GM12878 (cell line): ENCODE data around the gene DSTYK. TPM values are rescaled to one million over a fixed set of nuclear protein-coding genes. Genes with fewer than 3 reads are reported as not detected.

ENCODE experiments used
- BRCA1 ChIP-seq: IDR thresholded peaks from 2 replicates; pipeline ENCODE4 v1.6.1; 2011; ENCODE audit warnings: low read depth, low read length, improper control_type of control experiment
- CBX3 ChIP-seq: fragments of 200-600 bp; sonication (generic); IDR thresholded peaks from 2 replicates; pipeline ENCODE4 v1.6.1; 2016; ENCODE audit warnings: low read depth, borderline replicate concordance
- CREB1 ChIP-seq: IDR thresholded peaks from 2 replicates; pipeline ENCODE4 v1.6.1; 2012; ENCODE audit warnings: low read depth, mild to moderate bottlenecking, inconsistent platforms
- KDM1A ChIP-seq: fragments of 200-600 bp; sonication (generic); IDR thresholded peaks from 2 replicates; pipeline ENCODE4 v1.6.1; 2016; ENCODE audit warnings: borderline replicate concordance
- MTA3 ChIP-seq: IDR thresholded peaks from 2 replicates; pipeline ENCODE4 v1.6.1; 2012; ENCODE audit warnings: low read length, inconsistent platforms, borderline replicate concordance
- POLR2AphosphoS2 ChIP-seq: IDR thresholded peaks from 2 replicates; pipeline ENCODE4 v1.6.1; 2011; ENCODE audit warnings: low read depth, mild to moderate bottlenecking, low read length, improper control_type of control experiment, moderate library complexity
- RAD21 ChIP-seq: IDR thresholded peaks from 2 replicates; pipeline ENCODE4 v1.6.1; 2011; ENCODE audit warnings: mild to moderate bottlenecking, low read depth, low read length, moderate library complexity; ENCODE audit not compliant: insufficient read depth
- TAF1 ChIP-seq: IDR thresholded peaks from 2 replicates; pipeline ENCODE4 v1.6.1; 2011; ENCODE audit warnings: mild to moderate bottlenecking, low read depth, low read length, borderline replicate concordance
- ZNF622 ChIP-seq: fragments of 450-650 bp; IDR thresholded peaks from 2 replicates; pipeline ENCODE4 v1.6.1; 2017; ENCODE audit warnings: mild to moderate bottlenecking, inconsistent platforms
- polyA plus RNA-seq, 11 experiments: library from polyadenylated mRNA; depleted of rRNA in 4 of 11; unstranded in 6 of 11; stranded (reverse) in 5 of 11; fragments of >200 nt; fragmentation: Nextera tagmentation in 4 of 11; fragmentation: Illumina TruSeq in 1 of 11; extraction: Ambion mirVana in 4 of 11; extraction: Trizol in 1 of 11; gene quantifications; 1 replicate in 1 of 11; 2 replicates in 10 of 11; pipeline versions ENCODE4 v1.2.1 to v1.2.3, GENCODE V29; 2011 to 2016; ENCODE audit warnings: inconsistent platforms in 2 of 11, missing spikeins in 2 of 11, low read depth in 1 of 11
- total RNA-seq, 4 experiments: library from RNA; depleted of rRNA in 3 of 4; stranded (reverse); fragments of >200 nt in 3 of 4; fragmentation: Illumina TruSeq in 1 of 4; extraction: Trizol in 1 of 4; gene quantifications; 2 replicates each; pipeline versions ENCODE4 v1.2.1 to v1.2.3, GENCODE V29; 2013 to 2021
- TF ChIP-seq, protein P1 (sequence below): fragments of 450-650 bp; IDR thresholded peaks from 2 replicates; pipeline ENCODE4 v1.6.1; 2018; ENCODE audit warnings: borderline replicate concordance, mild to moderate bottlenecking; ENCODE audit not compliant: partially characterized antibody
- TF ChIP-seq, protein P2 (sequence below): fragments of 450-650 bp; IDR thresholded peaks from 2 replicates; pipeline ENCODE4 v1.6.1; 2017; ENCODE audit warnings: borderline replicate concordance
- TF ChIP-seq, protein P3 (sequence below): fragments of 450-650 bp; IDR thresholded peaks from 2 replicates; pipeline ENCODE4 v1.6.1; 2017; ENCODE audit warnings: antibody characterized with exemption, mild to moderate bottlenecking, moderate library complexity
- TF ChIP-seq, protein P4 (sequence below): fragments of 450-650 bp; formaldehyde crosslinking; IDR thresholded peaks from 2 replicates; pipeline ENCODE4 v1.4.0; 2020; ENCODE audit warnings: mild to moderate bottlenecking, moderate library complexity
- TF ChIP-seq, protein P5 (sequence below): IDR thresholded peaks from 2 replicates; pipeline ENCODE4 v1.6.1; 2011; ENCODE audit warnings: low read depth, low read length, improper control_type of control experiment, borderline replicate concordance
- TF ChIP-seq, protein P6 (sequence below): IDR thresholded peaks from 2 replicates; pipeline ENCODE4 v1.6.1; 2011; ENCODE audit warnings: low read depth, mild to moderate bottlenecking, low read length, moderate library complexity, borderline replicate concordance; ENCODE audit errors: extremely low read depth
- TF ChIP-seq, protein P7 (sequence below): IDR thresholded peaks from 2 replicates; pipeline ENCODE4 v1.6.1; 2012; ENCODE audit warnings: low read depth, low read length, improper control_type of control experiment

DSTYK gene
- total and polyA plus RNA-seq, 10 of the 15 experiments (the other 5 are each of a cell fraction or from before 2014, with no cell fraction given): 2.7 to 5.5 (median 3.6) TPM

DNA sequence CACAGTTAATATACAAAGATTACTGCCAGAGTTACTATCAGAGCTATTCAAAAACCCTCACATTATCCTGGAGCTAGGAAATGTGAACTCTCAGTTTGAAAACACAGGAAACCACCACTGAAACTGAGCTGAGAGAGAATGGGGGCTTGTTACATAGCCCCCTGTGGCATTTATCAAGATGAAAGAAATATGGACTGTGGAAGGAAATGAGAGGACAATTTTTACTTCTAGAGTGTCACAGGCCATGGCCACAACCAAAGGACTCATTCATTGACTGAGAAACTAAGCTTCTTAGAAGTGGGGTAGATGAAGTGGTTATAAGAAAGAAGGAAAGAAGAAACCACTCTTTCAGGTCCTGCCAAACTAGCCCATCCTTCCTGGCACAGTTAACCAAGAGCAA lies 25.3 kb downstream of the DSTYK start (continued):
- TF ChIP-seq, protein P1, sequence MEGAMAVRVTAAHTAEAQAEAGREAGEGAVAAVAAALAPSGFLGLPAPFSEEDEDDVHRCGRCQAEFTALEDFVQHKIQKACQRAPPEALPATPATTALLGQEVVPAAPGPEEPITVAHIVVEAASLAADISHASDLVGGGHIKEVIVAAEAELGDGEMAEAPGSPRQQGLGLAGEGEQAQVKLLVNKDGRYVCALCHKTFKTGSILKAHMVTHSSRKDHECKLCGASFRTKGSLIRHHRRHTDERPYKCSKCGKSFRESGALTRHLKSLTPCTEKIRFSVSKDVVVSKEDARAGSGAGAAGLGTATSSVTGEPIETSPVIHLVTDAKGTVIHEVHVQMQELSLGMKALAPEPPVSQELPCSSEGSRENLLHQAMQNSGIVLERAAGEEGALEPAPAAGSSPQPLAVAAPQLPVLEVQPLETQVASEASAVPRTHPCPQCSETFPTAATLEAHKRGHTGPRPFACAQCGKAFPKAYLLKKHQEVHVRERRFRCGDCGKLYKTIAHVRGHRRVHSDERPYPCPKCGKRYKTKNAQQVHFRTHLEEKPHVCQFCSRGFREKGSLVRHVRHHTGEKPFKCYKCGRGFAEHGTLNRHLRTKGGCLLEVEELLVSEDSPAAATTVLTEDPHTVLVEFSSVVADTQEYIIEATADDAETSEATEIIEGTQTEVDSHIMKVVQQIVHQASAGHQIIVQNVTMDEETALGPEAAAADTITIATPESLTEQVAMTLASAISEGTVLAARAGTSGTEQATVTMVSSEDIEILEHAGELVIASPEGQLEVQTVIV: no peak
- no peak for TF ChIP-seq CBX3
- TF ChIP-seq, protein P2, sequence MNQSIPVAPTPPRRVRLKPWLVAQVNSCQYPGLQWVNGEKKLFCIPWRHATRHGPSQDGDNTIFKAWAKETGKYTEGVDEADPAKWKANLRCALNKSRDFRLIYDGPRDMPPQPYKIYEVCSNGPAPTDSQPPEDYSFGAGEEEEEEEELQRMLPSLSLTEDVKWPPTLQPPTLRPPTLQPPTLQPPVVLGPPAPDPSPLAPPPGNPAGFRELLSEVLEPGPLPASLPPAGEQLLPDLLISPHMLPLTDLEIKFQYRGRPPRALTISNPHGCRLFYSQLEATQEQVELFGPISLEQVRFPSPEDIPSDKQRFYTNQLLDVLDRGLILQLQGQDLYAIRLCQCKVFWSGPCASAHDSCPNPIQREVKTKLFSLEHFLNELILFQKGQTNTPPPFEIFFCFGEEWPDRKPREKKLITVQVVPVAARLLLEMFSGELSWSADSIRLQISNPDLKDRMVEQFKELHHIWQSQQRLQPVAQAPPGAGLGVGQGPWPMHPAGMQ: no peak
- peak; percentile 26; the same call in 1 of the 2 replicates for TF ChIP-seq CREB1
- TF ChIP-seq, protein P3, sequence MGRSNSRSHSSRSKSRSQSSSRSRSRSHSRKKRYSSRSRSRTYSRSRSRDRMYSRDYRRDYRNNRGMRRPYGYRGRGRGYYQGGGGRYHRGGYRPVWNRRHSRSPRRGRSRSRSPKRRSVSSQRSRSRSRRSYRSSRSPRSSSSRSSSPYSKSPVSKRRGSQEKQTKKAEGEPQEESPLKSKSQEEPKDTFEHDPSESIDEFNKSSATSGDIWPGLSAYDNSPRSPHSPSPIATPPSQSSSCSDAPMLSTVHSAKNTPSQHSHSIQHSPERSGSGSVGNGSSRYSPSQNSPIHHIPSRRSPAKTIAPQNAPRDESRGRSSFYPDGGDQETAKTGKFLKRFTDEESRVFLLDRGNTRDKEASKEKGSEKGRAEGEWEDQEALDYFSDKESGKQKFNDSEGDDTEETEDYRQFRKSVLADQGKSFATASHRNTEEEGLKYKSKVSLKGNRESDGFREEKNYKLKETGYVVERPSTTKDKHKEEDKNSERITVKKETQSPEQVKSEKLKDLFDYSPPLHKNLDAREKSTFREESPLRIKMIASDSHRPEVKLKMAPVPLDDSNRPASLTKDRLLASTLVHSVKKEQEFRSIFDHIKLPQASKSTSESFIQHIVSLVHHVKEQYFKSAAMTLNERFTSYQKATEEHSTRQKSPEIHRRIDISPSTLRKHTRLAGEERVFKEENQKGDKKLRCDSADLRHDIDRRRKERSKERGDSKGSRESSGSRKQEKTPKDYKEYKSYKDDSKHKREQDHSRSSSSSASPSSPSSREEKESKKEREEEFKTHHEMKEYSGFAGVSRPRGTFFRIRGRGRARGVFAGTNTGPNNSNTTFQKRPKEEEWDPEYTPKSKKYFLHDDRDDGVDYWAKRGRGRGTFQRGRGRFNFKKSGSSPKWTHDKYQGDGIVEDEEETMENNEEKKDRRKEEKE: no peak
- TF ChIP-seq ZNF622: no peak
- TF ChIP-seq, protein P4, sequence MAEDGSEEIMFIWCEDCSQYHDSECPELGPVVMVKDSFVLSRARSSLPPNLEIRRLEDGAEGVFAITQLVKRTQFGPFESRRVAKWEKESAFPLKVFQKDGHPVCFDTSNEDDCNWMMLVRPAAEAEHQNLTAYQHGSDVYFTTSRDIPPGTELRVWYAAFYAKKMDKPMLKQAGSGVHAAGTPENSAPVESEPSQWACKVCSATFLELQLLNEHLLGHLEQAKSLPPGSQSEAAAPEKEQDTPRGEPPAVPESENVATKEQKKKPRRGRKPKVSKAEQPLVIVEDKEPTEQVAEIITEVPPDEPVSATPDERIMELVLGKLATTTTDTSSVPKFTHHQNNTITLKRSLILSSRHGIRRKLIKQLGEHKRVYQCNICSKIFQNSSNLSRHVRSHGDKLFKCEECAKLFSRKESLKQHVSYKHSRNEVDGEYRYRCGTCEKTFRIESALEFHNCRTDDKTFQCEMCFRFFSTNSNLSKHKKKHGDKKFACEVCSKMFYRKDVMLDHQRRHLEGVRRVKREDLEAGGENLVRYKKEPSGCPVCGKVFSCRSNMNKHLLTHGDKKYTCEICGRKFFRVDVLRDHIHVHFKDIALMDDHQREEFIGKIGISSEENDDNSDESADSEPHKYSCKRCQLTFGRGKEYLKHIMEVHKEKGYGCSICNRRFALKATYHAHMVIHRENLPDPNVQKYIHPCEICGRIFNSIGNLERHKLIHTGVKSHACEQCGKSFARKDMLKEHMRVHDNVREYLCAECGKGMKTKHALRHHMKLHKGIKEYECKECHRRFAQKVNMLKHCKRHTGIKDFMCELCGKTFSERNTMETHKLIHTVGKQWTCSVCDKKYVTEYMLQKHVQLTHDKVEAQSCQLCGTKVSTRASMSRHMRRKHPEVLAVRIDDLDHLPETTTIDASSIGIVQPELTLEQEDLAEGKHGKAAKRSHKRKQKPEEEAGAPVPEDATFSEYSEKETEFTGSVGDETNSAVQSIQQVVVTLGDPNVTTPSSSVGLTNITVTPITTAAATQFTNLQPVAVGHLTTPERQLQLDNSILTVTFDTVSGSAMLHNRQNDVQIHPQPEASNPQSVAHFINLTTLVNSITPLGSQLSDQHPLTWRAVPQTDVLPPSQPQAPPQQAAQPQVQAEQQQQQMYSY (CRISPR knock-in tag): no peak
- no peak for TF ChIP-seq BRCA1
- 0 out of 2 replicates have a peak, but pooled peaks have one; percentile 30 for TF ChIP-seq MTA3
- TF ChIP-seq, protein P5, sequence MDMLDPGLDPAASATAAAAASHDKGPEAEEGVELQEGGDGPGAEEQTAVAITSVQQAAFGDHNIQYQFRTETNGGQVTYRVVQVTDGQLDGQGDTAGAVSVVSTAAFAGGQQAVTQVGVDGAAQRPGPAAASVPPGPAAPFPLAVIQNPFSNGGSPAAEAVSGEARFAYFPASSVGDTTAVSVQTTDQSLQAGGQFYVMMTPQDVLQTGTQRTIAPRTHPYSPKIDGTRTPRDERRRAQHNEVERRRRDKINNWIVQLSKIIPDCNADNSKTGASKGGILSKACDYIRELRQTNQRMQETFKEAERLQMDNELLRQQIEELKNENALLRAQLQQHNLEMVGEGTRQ: no peak
- no peak for TF ChIP-seq TAF1
- no peak for TF ChIP-seq KDM1A
- TF ChIP-seq RAD21: no peak
- TF ChIP-seq, protein P6, sequence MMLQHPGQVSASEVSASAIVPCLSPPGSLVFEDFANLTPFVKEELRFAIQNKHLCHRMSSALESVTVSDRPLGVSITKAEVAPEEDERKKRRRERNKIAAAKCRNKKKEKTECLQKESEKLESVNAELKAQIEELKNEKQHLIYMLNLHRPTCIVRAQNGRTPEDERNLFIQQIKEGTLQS: no peak
- TF ChIP-seq POLR2AphosphoS2: no peak
- TF ChIP-seq, protein P7, sequence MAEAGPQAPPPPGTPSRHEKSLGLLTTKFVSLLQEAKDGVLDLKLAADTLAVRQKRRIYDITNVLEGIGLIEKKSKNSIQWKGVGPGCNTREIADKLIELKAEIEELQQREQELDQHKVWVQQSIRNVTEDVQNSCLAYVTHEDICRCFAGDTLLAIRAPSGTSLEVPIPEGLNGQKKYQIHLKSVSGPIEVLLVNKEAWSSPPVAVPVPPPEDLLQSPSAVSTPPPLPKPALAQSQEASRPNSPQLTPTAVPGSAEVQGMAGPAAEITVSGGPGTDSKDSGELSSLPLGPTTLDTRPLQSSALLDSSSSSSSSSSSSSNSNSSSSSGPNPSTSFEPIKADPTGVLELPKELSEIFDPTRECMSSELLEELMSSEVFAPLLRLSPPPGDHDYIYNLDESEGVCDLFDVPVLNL: no peak
